Measurements from ENCODE around the gene LRRC3B.

DNA sequence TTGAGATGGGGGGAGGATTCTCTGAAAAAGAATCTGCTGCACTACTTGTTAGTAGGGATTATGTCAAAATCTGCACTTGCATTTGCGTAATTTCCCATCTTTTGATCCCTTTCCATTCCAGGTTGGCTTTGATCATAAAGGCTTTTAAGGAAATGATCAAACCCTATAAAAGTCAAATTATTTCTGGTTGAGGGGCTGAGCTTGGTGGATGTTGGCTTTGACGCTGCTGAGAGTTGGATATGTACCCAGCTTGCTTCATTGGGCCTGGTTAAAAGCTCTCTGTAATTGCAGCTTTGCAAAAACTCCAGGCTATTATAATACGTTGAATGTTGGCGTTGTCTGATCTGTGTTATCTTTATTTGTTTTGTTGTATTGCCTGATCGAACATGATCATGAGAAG is 12.0 kb downstream of the LRRC3B start:
- TF ChIP-seq, protein P1, sequence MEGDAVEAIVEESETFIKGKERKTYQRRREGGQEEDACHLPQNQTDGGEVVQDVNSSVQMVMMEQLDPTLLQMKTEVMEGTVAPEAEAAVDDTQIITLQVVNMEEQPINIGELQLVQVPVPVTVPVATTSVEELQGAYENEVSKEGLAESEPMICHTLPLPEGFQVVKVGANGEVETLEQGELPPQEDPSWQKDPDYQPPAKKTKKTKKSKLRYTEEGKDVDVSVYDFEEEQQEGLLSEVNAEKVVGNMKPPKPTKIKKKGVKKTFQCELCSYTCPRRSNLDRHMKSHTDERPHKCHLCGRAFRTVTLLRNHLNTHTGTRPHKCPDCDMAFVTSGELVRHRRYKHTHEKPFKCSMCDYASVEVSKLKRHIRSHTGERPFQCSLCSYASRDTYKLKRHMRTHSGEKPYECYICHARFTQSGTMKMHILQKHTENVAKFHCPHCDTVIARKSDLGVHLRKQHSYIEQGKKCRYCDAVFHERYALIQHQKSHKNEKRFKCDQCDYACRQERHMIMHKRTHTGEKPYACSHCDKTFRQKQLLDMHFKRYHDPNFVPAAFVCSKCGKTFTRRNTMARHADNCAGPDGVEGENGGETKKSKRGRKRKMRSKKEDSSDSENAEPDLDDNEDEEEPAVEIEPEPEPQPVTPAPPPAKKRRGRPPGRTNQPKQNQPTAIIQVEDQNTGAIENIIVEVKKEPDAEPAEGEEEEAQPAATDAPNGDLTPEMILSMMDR (IDR thresholded peaks at IDR 0.05), result no peak
- no peak for TF ChIP-seq EZH2phosphoT487 (IDR thresholded peaks at IDR 0.05)
